ENCODE results near the gene MTA3.

The MTA3 gene

DNA sequence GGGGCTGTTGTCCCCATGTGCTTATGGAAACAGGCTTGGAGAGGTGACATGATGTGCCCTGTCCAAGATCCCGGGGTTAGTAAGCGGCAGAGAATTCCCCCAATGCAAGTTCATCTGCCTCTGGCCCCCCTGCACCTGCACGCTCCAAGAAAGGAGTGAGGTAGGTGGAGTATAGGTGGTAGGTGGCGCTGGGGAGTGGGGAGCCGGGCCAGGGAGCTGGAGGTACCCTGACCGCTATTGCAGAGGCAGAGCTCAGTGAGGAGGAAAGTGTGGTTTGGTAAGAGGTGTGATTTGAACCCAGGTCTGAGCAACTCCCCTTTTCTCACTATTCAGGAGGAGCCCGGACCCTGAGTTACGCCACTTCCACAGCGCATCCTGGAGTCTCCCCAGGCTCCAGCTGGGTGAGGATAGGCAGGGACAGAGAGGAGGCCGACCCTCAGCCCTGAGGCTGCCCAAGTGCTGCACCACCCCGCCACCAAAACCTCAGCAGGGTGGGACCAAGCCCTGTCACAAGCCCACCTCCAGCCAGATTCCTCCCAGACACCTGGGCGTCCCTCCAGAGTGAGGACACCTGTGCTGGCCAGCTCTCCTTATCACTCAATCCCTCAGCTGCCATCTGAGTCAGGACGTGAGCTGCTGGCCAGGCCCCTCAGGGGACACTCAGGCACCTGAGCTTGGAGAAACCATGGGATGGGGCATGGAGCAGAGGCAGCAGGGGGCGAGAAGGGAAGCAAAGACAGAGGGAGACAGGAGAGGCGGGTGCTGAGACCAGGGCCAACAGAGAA lies 218.3 kb downstream of the MTA3 start:
- H3K4me3 ChIP-seq (IDR thresholded peaks at IDR 0.05; ENCODE audit: insufficient read depth, low read depth, low read length): no peak overlapping the region
- H3K79me2 ChIP-seq (ENCODE audit: insufficient read depth, low read depth): no peaks in the 10 kb centered on the region
- H3K27ac ChIP-seq: no peak overlapping the region
- no peak overlapping the region for H3K4me2 ChIP-seq
- no peaks in the 10 kb centered on the region for H4K20me1 ChIP-seq (ENCODE audit: insufficient read depth)
- no peaks in the 10 kb centered on the region for H3K36me3 ChIP-seq (ENCODE audit: insufficient read depth)
- H2AFZ ChIP-seq (ENCODE audit: low read depth): no peak overlapping the region
- TF ChIP-seq, protein P1, sequence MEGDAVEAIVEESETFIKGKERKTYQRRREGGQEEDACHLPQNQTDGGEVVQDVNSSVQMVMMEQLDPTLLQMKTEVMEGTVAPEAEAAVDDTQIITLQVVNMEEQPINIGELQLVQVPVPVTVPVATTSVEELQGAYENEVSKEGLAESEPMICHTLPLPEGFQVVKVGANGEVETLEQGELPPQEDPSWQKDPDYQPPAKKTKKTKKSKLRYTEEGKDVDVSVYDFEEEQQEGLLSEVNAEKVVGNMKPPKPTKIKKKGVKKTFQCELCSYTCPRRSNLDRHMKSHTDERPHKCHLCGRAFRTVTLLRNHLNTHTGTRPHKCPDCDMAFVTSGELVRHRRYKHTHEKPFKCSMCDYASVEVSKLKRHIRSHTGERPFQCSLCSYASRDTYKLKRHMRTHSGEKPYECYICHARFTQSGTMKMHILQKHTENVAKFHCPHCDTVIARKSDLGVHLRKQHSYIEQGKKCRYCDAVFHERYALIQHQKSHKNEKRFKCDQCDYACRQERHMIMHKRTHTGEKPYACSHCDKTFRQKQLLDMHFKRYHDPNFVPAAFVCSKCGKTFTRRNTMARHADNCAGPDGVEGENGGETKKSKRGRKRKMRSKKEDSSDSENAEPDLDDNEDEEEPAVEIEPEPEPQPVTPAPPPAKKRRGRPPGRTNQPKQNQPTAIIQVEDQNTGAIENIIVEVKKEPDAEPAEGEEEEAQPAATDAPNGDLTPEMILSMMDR (conservative IDR thresholded peaks at IDR 0.05; ENCODE audit: low read depth, low read length): no peak
- no peaks in the 10 kb centered on the region for H3K27me3 ChIP-seq (ENCODE audit: insufficient read depth, low read depth)
- no peak overlapping the region for H3K9ac ChIP-seq
- H3K4me1 ChIP-seq (ENCODE audit: low read depth, poor library complexity, severe bottlenecking): no peaks in the 10 kb centered on the region

DNA sequence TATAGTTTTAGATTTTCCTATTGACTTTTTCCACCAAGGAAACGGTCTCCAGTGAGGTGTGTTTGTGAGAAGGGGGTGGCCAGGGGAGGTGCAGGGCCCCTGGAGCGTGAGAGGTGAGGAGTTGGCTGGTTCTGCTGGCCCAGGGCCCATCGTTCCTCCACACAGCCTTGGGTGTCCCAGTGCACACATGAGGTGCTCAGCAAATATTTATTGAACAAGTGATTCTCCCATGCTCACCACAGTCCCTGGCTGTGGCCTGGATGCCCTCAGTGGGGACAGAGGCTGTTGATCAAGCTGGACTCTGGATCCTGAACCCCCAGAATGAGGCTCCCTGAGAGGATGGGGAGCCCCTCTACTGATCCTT lies 219.0 kb downstream of the MTA3 start:
- H3K27ac ChIP-seq: no peak overlapping the region
- no peaks in the 10 kb centered on the region for H3K27me3 ChIP-seq (ENCODE audit: insufficient read depth, low read depth)
- H3K4me2 ChIP-seq: no peak overlapping the region
- H4K20me1 ChIP-seq (ENCODE audit: insufficient read depth): no peaks in the 10 kb centered on the region
- TF ChIP-seq, protein P1 (conservative IDR thresholded peaks at IDR 0.05; ENCODE audit: low read depth, low read length): no peak
- H3K79me2 ChIP-seq (ENCODE audit: insufficient read depth, low read depth): no peaks in the 10 kb centered on the region
- H2AFZ ChIP-seq (ENCODE audit: low read depth): no peak overlapping the region
- H3K9ac ChIP-seq: no peak overlapping the region
- no peak overlapping the region for H3K4me3 ChIP-seq (IDR thresholded peaks at IDR 0.05; ENCODE audit: insufficient read depth, low read depth, low read length)
- H3K36me3 ChIP-seq (ENCODE audit: insufficient read depth): no peaks in the 10 kb centered on the region
- no peaks in the 10 kb centered on the region for H3K4me1 ChIP-seq (ENCODE audit: low read depth, poor library complexity, severe bottlenecking)

DNA sequence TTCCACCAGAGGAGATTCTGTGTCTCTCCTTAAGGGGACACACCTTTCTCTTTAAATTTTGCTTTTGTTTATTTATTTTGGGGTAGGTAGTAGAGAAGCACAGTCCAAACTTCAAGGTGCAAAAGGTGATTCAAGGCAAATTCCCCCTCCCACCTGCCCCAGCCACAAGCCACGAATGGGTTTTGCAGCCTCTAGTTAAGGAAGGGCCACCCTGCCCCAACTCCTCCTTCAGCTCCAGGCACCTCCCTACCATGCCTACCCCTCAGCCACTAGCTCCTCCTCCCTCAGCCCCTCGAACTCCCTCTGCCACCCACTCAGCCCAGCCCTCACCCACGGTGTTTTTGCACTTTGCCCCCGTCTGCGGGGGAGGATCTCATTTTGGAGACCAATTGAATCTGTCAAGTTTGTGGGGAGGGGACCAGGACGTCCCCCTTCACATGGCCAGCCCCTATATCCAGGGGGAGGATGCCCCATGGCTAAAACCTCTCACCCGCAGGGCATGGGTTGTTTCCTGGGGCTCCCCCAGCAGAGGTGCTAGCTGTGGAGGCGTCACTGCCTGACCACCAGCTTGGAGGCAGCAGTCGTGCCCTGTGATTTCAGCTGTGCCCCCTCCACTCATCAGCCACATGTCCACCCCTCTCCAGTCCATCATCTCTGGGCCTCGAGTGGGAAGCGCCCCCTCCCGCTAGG lies 219.5 kb downstream of the MTA3 start:
- no peaks in the 10 kb centered on the region for H3K27me3 ChIP-seq (ENCODE audit: insufficient read depth, low read depth)
- H3K9ac ChIP-seq: no peak overlapping the region
- no peaks in the 10 kb centered on the region for H3K4me1 ChIP-seq (ENCODE audit: low read depth, poor library complexity, severe bottlenecking)

DNA sequence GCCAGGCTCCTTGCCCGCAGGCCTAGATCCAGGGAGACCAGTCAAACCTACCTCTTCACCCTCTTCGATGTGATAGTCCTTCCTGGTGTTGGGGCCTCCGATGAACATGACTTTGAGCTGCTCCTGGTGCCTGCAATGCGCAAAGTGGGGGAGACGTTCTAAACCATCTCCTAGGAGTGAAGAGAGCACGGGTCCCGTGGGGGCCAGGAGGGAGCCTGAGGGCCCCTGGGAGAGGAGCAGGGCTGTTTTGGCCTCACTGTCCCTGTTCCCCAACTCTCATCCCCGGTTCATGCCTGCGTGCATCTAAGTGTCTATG lies 220.0 kb downstream of the MTA3 start:
- Histone ChIP-seq H3K4me3 (IDR thresholded peaks at IDR 0.05; ENCODE audit: insufficient read depth, low read depth, low read length) (no peak overlapping the region), H3K27ac (no peak overlapping the region), H3K4me1 (ENCODE audit: low read depth, poor library complexity, severe bottlenecking) (no peaks in the 10 kb centered on the region), H3K4me2 (no peak overlapping the region), H2AFZ (ENCODE audit: low read depth) (no peak overlapping the region), H4K20me1 (ENCODE audit: insufficient read depth) (no peaks in the 10 kb centered on the region), H3K36me3 (ENCODE audit: insufficient read depth) (no peaks in the 10 kb centered on the region), H3K9ac (no peak overlapping the region), H3K27me3 (ENCODE audit: insufficient read depth, low read depth) (no peaks in the 10 kb centered on the region), H3K79me2 (ENCODE audit: insufficient read depth, low read depth) (no peaks in the 10 kb centered on the region)
- TF ChIP-seq, protein P1 (conservative IDR thresholded peaks at IDR 0.05; ENCODE audit: low read depth, low read length): no peak

More for the DNA sequence above, 219.5 kb downstream of the MTA3 start:
- Histone ChIP-seq H4K20me1 (ENCODE audit: insufficient read depth) (no peaks in the 10 kb centered on the region), H3K79me2 (ENCODE audit: insufficient read depth, low read depth) (no peaks in the 10 kb centered on the region), H3K27ac (no peak overlapping the region), H3K4me2 (no peak overlapping the region), H2AFZ (ENCODE audit: low read depth) (no peak overlapping the region), H3K4me3 (IDR thresholded peaks at IDR 0.05; ENCODE audit: insufficient read depth, low read depth, low read length) (no peak overlapping the region), H3K36me3 (ENCODE audit: insufficient read depth) (no peaks in the 10 kb centered on the region)
- TF ChIP-seq, protein P1 (conservative IDR thresholded peaks at IDR 0.05; ENCODE audit: low read depth, low read length): no peak
